HL-60 (cell line): Measurements from ENCODE around the gene MCCC1.
A peak's percentile ranks its signal among the peaks of the same experiment; 100 is the strongest.

Source experiments
- DNase-seq, 2 experiments: peaks; one replicate each; pipeline ENCODE4 v3.0.0-alpha.2; 2010 to 2020; ENCODE audit warnings: low read depth in 1 of 2, low spot score in 1 of 2
- H3K27ac ChIP-seq: fragments of 250-450 bp; sonication (Bioruptor Pico); replicated peaks from 2 replicates; pipeline ENCODE4 v1.5.1; 2020; ENCODE audit warnings: mild to moderate bottlenecking, moderate library complexity
- H3K27me3 ChIP-seq: fragments of 250-450 bp; sonication (Bioruptor Pico); 2 replicates; pipeline ENCODE4 v1.5.1; 2021; ENCODE audit warnings: mild to moderate bottlenecking, moderate library complexity; ENCODE audit not compliant: insufficient read depth, poor library complexity, severe bottlenecking
- H3K4me3 ChIP-seq: replicated peaks from 2 replicates; pipeline ENCODE4 v1.5.1; 2011; ENCODE audit warnings: mild to moderate bottlenecking, control low read depth, low read length; ENCODE audit not compliant: insufficient read depth
- GABPA ChIP-seq: IDR thresholded peaks from 2 replicates; pipeline ENCODE4 v1.6.1; 2012; ENCODE audit warnings: low read depth
- POLR2AphosphoS5 ChIP-seq: IDR thresholded peaks from 2 replicates; pipeline ENCODE4 v1.6.1; 2012; ENCODE audit warnings: low read depth
- SPI1 ChIP-seq: IDR thresholded peaks from 2 replicates; pipeline ENCODE4 v1.6.1; 2012; ENCODE audit warnings: low read depth, mild to moderate bottlenecking, borderline replicate concordance
- TF ChIP-seq, protein P1 (sequence below): IDR thresholded peaks from 2 replicates; pipeline ENCODE4 v1.6.1; 2012; ENCODE audit warnings: low read depth; ENCODE audit not compliant: insufficient replicate concordance
- TF ChIP-seq, protein P2 (sequence below): IDR thresholded peaks from one replicate; pipeline ENCODE4 v1.5.1; 2011; ENCODE audit warnings: low read length, control low read depth, inconsistent platforms; ENCODE audit not compliant: insufficient read depth

Gene MCCC1

DNA sequence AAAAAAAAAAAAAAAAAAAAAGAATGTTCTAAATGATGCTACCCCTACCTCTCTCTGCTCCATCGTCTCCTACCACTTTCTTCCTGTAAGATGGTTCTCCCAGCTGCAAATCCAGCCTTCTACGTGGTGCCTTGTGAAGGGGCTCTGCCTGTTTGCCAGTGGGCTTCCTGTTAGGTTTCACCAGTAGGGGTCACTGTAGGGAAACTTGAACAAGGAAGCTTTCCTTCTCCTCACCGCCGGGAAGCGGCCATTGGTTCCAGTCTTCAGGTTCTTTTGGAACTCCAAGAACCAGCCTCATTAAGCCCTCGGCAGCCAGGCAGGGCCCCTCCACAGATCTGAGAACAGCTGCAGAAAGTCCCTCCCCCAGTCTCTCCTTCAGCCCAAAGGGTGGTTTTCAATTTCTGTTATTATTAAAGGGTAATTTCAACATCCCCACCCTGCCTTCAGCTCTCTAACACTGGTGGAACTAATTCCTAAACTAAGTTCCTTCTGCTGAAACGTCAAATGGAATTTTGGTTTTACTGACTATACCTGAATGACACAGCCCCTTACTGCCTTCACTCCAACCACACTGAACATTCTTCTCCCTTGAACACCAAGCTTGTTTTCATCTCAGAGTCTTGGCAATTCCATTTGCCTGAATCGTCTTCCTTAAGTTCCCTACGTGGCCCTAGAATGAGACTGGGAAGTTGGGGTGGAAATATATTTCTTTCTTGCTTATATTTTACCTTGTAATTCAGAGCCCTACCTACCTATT lies 13.5 kb downstream of the MCCC1 start:
- Histone ChIP-seq H3K27ac (no peak overlapping the region), H3K27me3 (no peaks in the 10 kb centered on the region), H3K4me3 (no peak overlapping the region)
- TF ChIP-seq GABPA (no peak), SPI1 (no peak), POLR2AphosphoS5 (no peak)
- TF ChIP-seq, protein P1, sequence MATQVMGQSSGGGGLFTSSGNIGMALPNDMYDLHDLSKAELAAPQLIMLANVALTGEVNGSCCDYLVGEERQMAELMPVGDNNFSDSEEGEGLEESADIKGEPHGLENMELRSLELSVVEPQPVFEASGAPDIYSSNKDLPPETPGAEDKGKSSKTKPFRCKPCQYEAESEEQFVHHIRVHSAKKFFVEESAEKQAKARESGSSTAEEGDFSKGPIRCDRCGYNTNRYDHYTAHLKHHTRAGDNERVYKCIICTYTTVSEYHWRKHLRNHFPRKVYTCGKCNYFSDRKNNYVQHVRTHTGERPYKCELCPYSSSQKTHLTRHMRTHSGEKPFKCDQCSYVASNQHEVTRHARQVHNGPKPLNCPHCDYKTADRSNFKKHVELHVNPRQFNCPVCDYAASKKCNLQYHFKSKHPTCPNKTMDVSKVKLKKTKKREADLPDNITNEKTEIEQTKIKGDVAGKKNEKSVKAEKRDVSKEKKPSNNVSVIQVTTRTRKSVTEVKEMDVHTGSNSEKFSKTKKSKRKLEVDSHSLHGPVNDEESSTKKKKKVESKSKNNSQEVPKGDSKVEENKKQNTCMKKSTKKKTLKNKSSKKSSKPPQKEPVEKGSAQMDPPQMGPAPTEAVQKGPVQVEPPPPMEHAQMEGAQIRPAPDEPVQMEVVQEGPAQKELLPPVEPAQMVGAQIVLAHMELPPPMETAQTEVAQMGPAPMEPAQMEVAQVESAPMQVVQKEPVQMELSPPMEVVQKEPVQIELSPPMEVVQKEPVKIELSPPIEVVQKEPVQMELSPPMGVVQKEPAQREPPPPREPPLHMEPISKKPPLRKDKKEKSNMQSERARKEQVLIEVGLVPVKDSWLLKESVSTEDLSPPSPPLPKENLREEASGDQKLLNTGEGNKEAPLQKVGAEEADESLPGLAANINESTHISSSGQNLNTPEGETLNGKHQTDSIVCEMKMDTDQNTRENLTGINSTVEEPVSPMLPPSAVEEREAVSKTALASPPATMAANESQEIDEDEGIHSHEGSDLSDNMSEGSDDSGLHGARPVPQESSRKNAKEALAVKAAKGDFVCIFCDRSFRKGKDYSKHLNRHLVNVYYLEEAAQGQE: no peak
- TF ChIP-seq, protein P2, sequence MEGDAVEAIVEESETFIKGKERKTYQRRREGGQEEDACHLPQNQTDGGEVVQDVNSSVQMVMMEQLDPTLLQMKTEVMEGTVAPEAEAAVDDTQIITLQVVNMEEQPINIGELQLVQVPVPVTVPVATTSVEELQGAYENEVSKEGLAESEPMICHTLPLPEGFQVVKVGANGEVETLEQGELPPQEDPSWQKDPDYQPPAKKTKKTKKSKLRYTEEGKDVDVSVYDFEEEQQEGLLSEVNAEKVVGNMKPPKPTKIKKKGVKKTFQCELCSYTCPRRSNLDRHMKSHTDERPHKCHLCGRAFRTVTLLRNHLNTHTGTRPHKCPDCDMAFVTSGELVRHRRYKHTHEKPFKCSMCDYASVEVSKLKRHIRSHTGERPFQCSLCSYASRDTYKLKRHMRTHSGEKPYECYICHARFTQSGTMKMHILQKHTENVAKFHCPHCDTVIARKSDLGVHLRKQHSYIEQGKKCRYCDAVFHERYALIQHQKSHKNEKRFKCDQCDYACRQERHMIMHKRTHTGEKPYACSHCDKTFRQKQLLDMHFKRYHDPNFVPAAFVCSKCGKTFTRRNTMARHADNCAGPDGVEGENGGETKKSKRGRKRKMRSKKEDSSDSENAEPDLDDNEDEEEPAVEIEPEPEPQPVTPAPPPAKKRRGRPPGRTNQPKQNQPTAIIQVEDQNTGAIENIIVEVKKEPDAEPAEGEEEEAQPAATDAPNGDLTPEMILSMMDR: no peak
- peak in 1 of 2 experiments; percentile 36 for DNase-seq

DNA sequence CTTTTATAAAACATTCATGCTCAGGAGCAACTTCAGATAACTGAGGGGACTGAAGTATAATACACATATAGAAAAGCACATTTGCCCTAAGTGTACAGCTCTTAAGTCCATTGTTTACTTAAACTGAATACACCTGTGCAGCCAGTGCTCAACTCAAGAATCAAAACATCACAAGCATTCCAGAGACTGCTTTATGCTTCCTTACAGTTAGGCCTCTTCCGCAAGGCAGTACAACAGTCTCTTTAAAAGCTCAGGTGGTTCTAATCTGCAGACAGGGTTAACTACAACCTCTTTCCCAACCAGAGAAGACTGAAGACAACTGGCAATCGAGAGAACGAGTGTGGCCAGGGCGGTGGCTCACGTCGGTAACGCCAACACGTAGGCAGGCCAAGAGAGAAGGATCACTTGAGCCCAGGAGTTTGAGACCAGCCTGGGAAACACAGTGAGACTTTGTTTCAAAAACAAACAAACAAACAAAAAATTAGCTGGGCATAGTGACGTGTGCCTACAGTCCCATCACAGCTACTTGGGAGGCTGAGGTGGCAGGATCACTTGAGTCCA lies 16.9 kb downstream of the MCCC1 start:
- Histone ChIP-seq H3K27ac (no peak overlapping the region), H3K4me3 (no peak overlapping the region), H3K27me3 (no peaks in the 10 kb centered on the region)
- TF ChIP-seq SPI1 (no peak), POLR2AphosphoS5 (no peak)
- TF ChIP-seq, protein P1: no peak
- no peak for DNase-seq

DNA sequence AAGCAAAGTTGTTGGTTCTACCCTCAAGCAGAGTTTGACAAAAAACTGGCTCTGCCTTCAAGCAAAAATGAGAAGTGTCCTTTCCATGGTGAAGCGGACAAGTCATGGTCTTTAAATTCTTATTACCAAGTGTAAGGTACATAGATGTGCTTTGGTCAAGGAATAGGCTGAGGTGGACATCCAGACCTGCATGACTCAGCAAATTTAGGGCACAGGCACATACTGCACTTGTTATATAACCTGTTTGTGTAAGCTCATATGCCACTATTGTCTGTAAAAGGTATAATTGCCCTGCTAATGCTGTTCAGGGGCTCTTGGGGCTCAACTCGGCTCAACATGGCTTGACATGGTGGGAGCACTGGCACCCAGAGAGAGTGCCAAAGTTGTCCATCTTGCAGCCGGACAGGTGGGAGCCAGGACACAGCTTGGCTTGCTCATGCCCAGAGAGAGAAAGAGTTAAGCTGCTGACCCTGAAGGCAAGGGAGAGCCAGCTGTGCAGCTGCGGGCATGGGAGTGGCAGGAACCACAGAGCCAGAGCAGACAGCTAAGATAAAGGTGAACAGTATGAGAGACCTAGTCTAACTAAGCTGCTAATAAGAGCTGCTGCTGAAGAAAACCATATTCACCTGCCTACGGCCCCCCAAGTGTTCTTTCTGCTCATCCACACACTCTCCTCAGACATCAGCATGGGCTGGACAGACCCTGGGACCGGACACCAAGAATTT lies 17.7 kb downstream of the MCCC1 start:
- no peak overlapping the region for H3K4me3 ChIP-seq
- DNase-seq: no peak
- TF ChIP-seq, protein P1: no peak
- TF ChIP-seq SPI1 (no peak), GABPA (no peak), POLR2AphosphoS5 (no peak)
- TF ChIP-seq, protein P2: no peak
- no peaks in the 10 kb centered on the region for H3K27me3 ChIP-seq
- H3K27ac ChIP-seq: no peak overlapping the region
